ENCODE results near the gene FAM114A2.

DNA sequence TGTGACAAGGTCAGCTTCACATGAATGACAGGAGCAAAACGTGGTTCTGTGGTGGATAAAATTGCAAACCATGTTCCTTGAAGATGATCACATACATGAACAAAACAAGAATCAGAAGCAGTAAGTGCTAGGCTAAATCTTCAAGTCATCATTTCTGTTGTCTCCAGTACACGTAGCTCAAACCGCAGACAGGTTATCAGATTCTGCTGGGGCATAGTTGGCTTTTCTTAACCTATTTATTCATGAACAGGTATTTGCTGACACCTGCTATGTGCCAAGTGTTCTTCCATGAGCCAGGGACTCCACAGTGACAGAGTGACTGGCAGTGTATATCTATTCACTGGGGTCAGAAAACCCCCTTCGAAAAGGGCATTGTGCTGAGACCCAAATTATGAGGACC, 20.9 kb upstream of the FAM114A2 start:
- TF ChIP-seq, protein P1, sequence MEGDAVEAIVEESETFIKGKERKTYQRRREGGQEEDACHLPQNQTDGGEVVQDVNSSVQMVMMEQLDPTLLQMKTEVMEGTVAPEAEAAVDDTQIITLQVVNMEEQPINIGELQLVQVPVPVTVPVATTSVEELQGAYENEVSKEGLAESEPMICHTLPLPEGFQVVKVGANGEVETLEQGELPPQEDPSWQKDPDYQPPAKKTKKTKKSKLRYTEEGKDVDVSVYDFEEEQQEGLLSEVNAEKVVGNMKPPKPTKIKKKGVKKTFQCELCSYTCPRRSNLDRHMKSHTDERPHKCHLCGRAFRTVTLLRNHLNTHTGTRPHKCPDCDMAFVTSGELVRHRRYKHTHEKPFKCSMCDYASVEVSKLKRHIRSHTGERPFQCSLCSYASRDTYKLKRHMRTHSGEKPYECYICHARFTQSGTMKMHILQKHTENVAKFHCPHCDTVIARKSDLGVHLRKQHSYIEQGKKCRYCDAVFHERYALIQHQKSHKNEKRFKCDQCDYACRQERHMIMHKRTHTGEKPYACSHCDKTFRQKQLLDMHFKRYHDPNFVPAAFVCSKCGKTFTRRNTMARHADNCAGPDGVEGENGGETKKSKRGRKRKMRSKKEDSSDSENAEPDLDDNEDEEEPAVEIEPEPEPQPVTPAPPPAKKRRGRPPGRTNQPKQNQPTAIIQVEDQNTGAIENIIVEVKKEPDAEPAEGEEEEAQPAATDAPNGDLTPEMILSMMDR (IDR thresholded peaks at IDR 0.05), result no peak
- no peak for TF ChIP-seq POLR2A (IDR thresholded peaks at IDR 0.05)

All from right lobe of liver (tissue), 4 donors.